Left colon (tissue), 2 donors: Measurements from ENCODE around the gene PTGDR. TPM values are rescaled to one million over a fixed set of nuclear protein-coding genes. Genes with fewer than 3 reads are reported as not detected.

Source experiments
- total RNA-seq, 2 donors: library from RNA; stranded (reverse); fragmentation: NEBNext Ultra II Directional; extraction: Animal tissue kit (Norgen Biotek cat#: 25700); gene quantifications; one replicate each; pipeline ENCODE4 v1.2.1, GENCODE V29; 2021
- donor health status: DM: no; HTN: no; CAD: no.
- donor health status: DM: yes; HTN: yes; CAD: no.

The PTGDR gene
- total RNA-seq, 2 donors from 2014 or later, result 18.4 to 19.6 TPM

Other genes with a start within 250 kb of the PTGDR start
- 10 to 100 TPM; 15.5 to 24.9 TPM for gene NID2, start 198.6 kb upstream of the PTGDR start, total RNA-seq
- gene PTGER2, start 46.6 kb downstream of the PTGDR start, total RNA-seq, result 1 to 10 TPM; 4.3 to 5.2 TPM